SKM-1 (cell line): Measurements from ENCODE around the gene CCDC192.

ENCODE experiments used
- DNase-seq: peaks from one replicate; lab custom pipeline; 2025; ENCODE audit not compliant: unreplicated experiment; lab: John Stamatoyannopoulos, UW

The CCDC192 gene

GRCh38 chr5:127805448-127805847 lies 102.3 kb downstream of the CCDC192 start:
- DNase-seq: no peak

- no peak for DNase-seq
Observed at GRCh38 chr5:127806776-127807175, 103.6 kb downstream of the CCDC192 start.

GRCh38 chr5:127809533-127809932 lies 106.3 kb downstream of the CCDC192 start:
- no peak for DNase-seq

- no peak for DNase-seq
Observed at GRCh38 chr5:127810017-127810416, 106.8 kb downstream of the CCDC192 start.

- peak; percentile 78 for DNase-seq
Observed at GRCh38 chr5:127810707-127811490, 107.7 kb downstream of the CCDC192 start.

GRCh38 chr5:127812570-127812969 lies 109.4 kb downstream of the CCDC192 start:
- no peak for DNase-seq

- no peak for DNase-seq
Observed at GRCh38 chr5:127813633-127814587, 110.7 kb downstream of the CCDC192 start.

- no peak for DNase-seq
Observed at GRCh38 chr5:127814588-127814973, 111.4 kb downstream of the CCDC192 start.

GRCh38 chr5:127820910-127821553 lies 117.8 kb downstream of the CCDC192 start:
- no peak for DNase-seq

GRCh38 chr5:127821896-127822295 lies 118.7 kb downstream of the CCDC192 start:
- no peak for DNase-seq

- no peak for DNase-seq
Observed at GRCh38 chr5:127824126-127824525, 120.9 kb downstream of the CCDC192 start.

GRCh38 chr5:127826011-127826410 lies 122.8 kb downstream of the CCDC192 start:
- DNase-seq: no peak

GRCh38 chr5:127827451-127827850 lies 124.3 kb downstream of the CCDC192 start:
- DNase-seq: no peak

GRCh38 chr5:127830157-127830556 lies 127.0 kb downstream of the CCDC192 start:
- DNase-seq: no peak

- no peak for DNase-seq
Observed at GRCh38 chr5:127830829-127831598, 127.8 kb downstream of the CCDC192 start.

GRCh38 chr5:127832067-127832466 lies 128.9 kb downstream of the CCDC192 start:
- DNase-seq: no peak

- DNase-seq: no peak
Observed at GRCh38 chr5:127834094-127834531, 130.9 kb downstream of the CCDC192 start.

- no peak for DNase-seq
Observed at GRCh38 chr5:127834554-127834953, 131.4 kb downstream of the CCDC192 start.

- peak; percentile 35 for DNase-seq
Observed at GRCh38 chr5:127838661-127839060, 135.5 kb downstream of the CCDC192 start.

- DNase-seq: peak; percentile 36
Observed at GRCh38 chr5:127839072-127839471, 135.9 kb downstream of the CCDC192 start.
